Fibroblast of villous mesenchyme (primary cell): ENCODE data around the gene PARD3. TPM values are rescaled to one million over a fixed set of nuclear protein-coding genes. Genes with fewer than 3 reads are reported as not detected.
A peak's percentile ranks its signal among the peaks of the same experiment; 100 is the strongest.

Experiments used
- DNase-seq: peaks from one replicate; pipeline ENCODE4 v3.0.0-alpha.2; 2010; ENCODE audit warnings: low read depth
- H3K4me3 ChIP-seq: 2 replicates; pipeline ENCODE4 v1.5.1; 2011; ENCODE audit warnings: low read depth, mild to moderate bottlenecking, low read length
- total RNA-seq: library from RNA; depleted of rRNA; stranded (reverse); fragments of >200 nt; gene quantifications from 2 replicates; pipeline ENCODE4 v1.2.3, GENCODE V29; 2012
- TF ChIP-seq, protein P1 (sequence below): IDR thresholded peaks from 2 replicates; pipeline ENCODE4 v1.5.1; 2012; ENCODE audit warnings: low read depth, mild to moderate bottlenecking, low read length; ENCODE audit not compliant: insufficient read depth

PARD3 gene
- total RNA-seq, 1 donor, result 44.0 TPM

- TF ChIP-seq, protein P1, sequence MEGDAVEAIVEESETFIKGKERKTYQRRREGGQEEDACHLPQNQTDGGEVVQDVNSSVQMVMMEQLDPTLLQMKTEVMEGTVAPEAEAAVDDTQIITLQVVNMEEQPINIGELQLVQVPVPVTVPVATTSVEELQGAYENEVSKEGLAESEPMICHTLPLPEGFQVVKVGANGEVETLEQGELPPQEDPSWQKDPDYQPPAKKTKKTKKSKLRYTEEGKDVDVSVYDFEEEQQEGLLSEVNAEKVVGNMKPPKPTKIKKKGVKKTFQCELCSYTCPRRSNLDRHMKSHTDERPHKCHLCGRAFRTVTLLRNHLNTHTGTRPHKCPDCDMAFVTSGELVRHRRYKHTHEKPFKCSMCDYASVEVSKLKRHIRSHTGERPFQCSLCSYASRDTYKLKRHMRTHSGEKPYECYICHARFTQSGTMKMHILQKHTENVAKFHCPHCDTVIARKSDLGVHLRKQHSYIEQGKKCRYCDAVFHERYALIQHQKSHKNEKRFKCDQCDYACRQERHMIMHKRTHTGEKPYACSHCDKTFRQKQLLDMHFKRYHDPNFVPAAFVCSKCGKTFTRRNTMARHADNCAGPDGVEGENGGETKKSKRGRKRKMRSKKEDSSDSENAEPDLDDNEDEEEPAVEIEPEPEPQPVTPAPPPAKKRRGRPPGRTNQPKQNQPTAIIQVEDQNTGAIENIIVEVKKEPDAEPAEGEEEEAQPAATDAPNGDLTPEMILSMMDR, result no peak
These were observed 221.7 kb downstream of the PARD3 start for GRCh38 chr10:34593374-34593890.

DNA sequence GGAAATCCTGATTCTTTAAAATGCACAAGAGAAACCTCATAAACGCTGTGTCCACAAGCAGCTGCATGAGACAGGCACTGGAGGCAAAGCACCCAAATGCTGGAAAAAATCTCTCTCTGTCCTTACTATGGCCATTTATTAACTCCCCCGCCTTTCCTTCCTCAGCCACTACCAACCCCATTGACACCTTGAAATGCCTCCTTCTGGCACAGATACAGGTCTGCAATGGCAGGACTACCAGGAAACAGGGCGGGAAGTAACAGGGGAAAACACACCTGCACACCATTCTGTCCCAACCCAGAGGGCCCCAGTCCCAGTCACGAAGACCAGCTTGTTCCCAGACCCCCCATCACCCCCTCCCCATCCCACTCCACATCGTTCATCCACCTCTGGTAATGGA is 224.3 kb downstream of the PARD3 start:
- H3K4me3 ChIP-seq, result no peak overlapping the region
- TF ChIP-seq, protein P1, result no peak
- DNase-seq, result no peak

More at GRCh38 chr10:34593374-34593890, 221.7 kb downstream of the PARD3 start:
- DNase-seq, result no peak
- H3K4me3 ChIP-seq, result no peak overlapping the region

- TF ChIP-seq, protein P1, result no peak
- H3K4me3 ChIP-seq, result no peak overlapping the region
- no peak for DNase-seq
These were observed 225.8 kb downstream of the PARD3 start for GRCh38 chr10:34589275-34589674.

DNA sequence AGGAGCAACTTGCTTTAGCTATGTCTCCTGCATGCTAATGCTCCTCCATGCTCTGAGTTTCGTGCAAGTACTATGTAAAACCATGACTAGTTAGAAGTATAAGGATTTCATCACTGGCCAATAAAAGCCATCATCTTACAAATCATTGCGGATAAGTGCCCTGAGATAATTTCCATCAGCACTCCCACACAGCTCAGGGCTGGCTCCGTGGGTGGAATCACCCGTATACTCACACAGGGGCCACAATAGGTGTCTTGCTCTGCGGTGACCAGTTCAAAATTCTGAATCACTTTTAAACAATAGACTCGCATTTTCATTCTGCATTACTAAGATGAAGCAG is 227.4 kb downstream of the PARD3 start:
- TF ChIP-seq, protein P1, result no peak
- DNase-seq, result peak; percentile 36
- H3K4me3 ChIP-seq, result no peak overlapping the region

DNA sequence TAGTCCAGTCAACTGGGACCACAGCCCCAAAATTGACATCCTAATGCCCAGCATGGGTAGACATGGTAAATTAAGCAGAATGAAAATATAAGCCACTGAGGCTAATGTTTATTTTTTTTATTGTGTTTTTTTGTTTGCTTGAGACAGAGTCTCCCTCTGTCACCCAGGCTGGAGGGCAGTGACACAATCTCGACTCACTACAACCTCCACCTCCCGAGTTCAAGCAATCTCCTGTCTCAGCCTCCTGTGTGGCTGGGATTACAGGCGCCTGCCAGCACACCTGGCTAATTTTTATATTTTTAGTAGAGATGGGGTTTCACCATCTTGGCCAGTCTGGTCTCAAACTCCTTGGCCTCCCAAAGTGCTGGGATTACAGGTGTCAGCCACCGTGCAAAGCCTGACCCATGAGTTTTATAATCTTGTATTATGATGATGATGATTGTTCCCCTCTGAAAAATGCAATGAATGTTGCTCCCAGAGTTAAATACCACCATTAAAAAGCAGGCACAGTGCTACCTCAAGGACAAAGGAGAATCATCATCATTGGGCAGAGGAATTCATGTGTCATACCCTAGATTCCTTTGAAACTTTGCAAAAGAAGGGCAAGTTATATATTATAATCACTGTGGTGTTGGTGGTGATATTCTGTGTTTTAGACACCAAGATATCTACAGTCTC is 228.0 kb downstream of the PARD3 start:
- DNase-seq, result no peak
- TF ChIP-seq, protein P1, result no peak
- no peak overlapping the region for H3K4me3 ChIP-seq

DNA sequence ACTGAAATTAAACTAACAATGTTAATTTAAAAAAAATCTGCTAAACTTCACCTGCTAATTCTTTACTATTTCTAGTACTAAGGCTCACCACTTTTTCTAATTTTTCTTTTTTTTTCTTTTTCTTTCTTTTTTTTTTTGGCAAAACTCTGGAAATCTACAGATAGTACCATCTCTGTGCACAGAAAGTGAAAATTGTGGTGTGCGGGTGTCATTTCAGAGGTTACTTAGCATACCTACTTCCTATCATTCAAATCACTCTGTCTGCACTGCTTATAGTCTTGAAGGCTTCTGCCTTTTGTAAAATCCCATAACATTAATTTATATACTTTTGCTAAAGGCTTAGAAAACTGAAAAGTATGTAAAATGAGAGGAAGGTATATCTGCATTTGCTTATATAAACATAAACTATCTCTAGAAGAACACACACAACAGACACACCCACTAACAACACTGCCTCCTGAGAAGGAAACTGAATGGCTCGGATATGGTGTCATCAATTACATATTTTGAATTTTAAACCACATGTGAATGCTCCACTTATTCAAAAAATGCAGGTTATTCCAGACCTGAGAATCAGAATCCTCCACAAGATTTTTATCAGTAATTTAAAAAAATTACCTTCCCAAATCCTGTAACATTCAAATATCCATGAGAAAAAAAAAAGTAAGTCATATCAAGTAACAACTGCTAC is 229.5 kb downstream of the PARD3 start:
- DNase-seq, result no peak
- no peak overlapping the region for H3K4me3 ChIP-seq
- TF ChIP-seq, protein P1, result no peak
